A549 (cell line): ENCODE data around the gene FAM199X. TPM values are rescaled to one million over a fixed set of nuclear protein-coding genes. Genes with fewer than 3 reads are reported as not detected.

Source experiments
- ATAC-seq, 2 experiments: fragments of 200-7000 bp in 1 of 2; fragments of >200 bp in 1 of 2; cut with Nextera tagmentation in 1 of 2; cut with Tn5 transposase in 1 of 2; 3 replicates each; pipeline versions ENCODE4 v1.8.0 to v1.9.1; 2018 to 2020; ENCODE audit warnings: mild to moderate bottlenecking in 1 of 2, moderate library complexity in 1 of 2
- CTCF ChIA-PET: fragments of 300-600 bp; sonication (Branson Sonifier 250); formaldehyde crosslinking; extraction: SDS; loops from one replicate; lab custom pipeline; 2021; ENCODE audit warnings: antibody characterized with exemption, inconsistent platforms; lab: Yijun Ruan, JAX
- POLR2A ChIA-PET: fragments of 350-600 bp; formaldehyde crosslinking; extraction: SDS; loops from one replicate; lab custom pipeline; 2021; ENCODE audit warnings: antibody characterized with exemption, inconsistent platforms; lab: Yijun Ruan, JAX
- DNase-seq, 2 experiments: peaks; one replicate each; pipeline versions ENCODE4 v3.0.0 to v3.0.0-alpha.2; 2011 to 2016; ENCODE audit warnings: low read depth in 1 of 2, low spot score in 1 of 2
- FAIRE-seq: peaks from 2 replicates; lab custom pipeline; 2011; peaks lifted over from hg19 to GRCh38; lab: Jason Lieb, UNC
- H3K27ac ChIP-seq, 2 experiments: fragments of >200 bp; sonication (Bioruptor Twin); formaldehyde crosslinking; 3 replicates each; pipeline ENCODE4 v1.5.1; 2016 to 2017
- H3K4me1 ChIP-seq: fragments of >200 bp; sonication (Bioruptor Twin); formaldehyde crosslinking; 3 replicates; pipeline ENCODE4 v1.6.1; 2016
- H3K4me2 ChIP-seq: fragments of >200 bp; sonication (Bioruptor Twin); formaldehyde crosslinking; 3 replicates; pipeline ENCODE4 v1.6.1; 2016
- H3K4me3 ChIP-seq: fragments of >200 bp; sonication (Bioruptor Twin); formaldehyde crosslinking; 3 replicates; pipeline ENCODE4 v1.5.1; 2016
- H3K9me3 ChIP-seq: fragments of >200 bp; sonication (Bioruptor Twin); formaldehyde crosslinking; 3 replicates; pipeline ENCODE4 v1.6.1; 2016
- CBX8 ChIP-seq: fragments of 200-600 bp; sonication (generic); IDR thresholded peaks from 2 replicates; pipeline ENCODE4 v1.6.1; 2016
- CHD2 ChIP-seq: fragments of 150-350 bp; IDR thresholded peaks from 2 replicates; pipeline ENCODE4 v1.6.1; 2014; ENCODE audit warnings: low read length; ENCODE audit not compliant: partially characterized antibody
- CHD4 ChIP-seq: fragments of 200-600 bp; sonication (generic); IDR thresholded peaks from 2 replicates; pipeline ENCODE4 v1.6.1; 2016; ENCODE audit warnings: antibody characterized with exemption, mild to moderate bottlenecking, borderline replicate concordance
- ESRRA ChIP-seq: fragments of 150-350 bp; IDR thresholded peaks from 2 replicates; pipeline ENCODE4 v1.6.1; 2014; ENCODE audit warnings: mild to moderate bottlenecking, low read length, borderline replicate concordance
- GATA3 ChIP-seq: IDR thresholded peaks from 2 replicates; pipeline ENCODE4 v1.6.1; 2012; ENCODE audit warnings: borderline replicate concordance
- HEYL ChIP-seq: fragments of 250-450 bp; sonication (Bioruptor Pico); IDR thresholded peaks from 2 replicates; pipeline ENCODE4 v1.8.0; 2021; ENCODE audit warnings: mild to moderate bottlenecking, moderate library complexity
- HOXB13 ChIP-seq: fragments of 250-450 bp; sonication (Bioruptor Pico); IDR thresholded peaks from 2 replicates; pipeline ENCODE4 v1.5.0; 2020; ENCODE audit warnings: low read depth, mild to moderate bottlenecking, moderate library complexity
- JUN ChIP-seq, 2 experiments: fragments of >200 bp; sonication (Bioruptor Twin); formaldehyde crosslinking; IDR thresholded peaks; 2 replicates in 1 of 2; 3 replicates in 1 of 2; pipeline ENCODE4 v1.6.1; 2016 to 2017
- KDM5A ChIP-seq: fragments of 200-600 bp; sonication (generic); IDR thresholded peaks from 2 replicates; pipeline ENCODE4 v1.6.1; 2016; ENCODE audit warnings: antibody characterized with exemption, mild to moderate bottlenecking
- MAFK ChIP-seq: fragments of 450-650 bp; IDR thresholded peaks from 2 replicates; pipeline ENCODE4 v1.6.1; 2014; ENCODE audit not compliant: partially characterized antibody
- PHF8 ChIP-seq: fragments of 200-600 bp; sonication (generic); IDR thresholded peaks from 2 replicates; pipeline ENCODE4 v1.6.1; 2016; ENCODE audit warnings: low read depth, mild to moderate bottlenecking, antibody characterized with exemption, moderate library complexity, borderline replicate concordance
- POLR2AphosphoS2 ChIP-seq: conservative IDR thresholded peaks from 2 replicates; pipeline ENCODE4 v1.6.1; 2012; ENCODE audit warnings: low read length, improper control_type of control experiment, inconsistent platforms
- RAD21 ChIP-seq, 2 experiments: fragments of >200 bp in 1 of 2; sonication (Bioruptor Twin) in 1 of 2; formaldehyde crosslinking in 1 of 2; IDR thresholded peaks in 1 of 2; conservative IDR thresholded peaks in 1 of 2; 2 replicates in 1 of 2; 3 replicates in 1 of 2; pipeline ENCODE4 v1.6.1; 2012 to 2018; ENCODE audit warnings: inconsistent platforms in 1 of 2
- RARB ChIP-seq: fragments of 250-450 bp; sonication (Bioruptor Pico); IDR thresholded peaks from 2 replicates; pipeline ENCODE4 v1.8.0; 2021; ENCODE audit warnings: mild to moderate bottlenecking, moderate library complexity
- SREBF2 ChIP-seq: fragments of 450-650 bp; IDR thresholded peaks from 2 replicates; pipeline ENCODE4 v1.6.1; 2014; ENCODE audit warnings: mild to moderate bottlenecking, moderate library complexity
- ZFP36 ChIP-seq: fragments of 450-650 bp; IDR thresholded peaks from 2 replicates; pipeline ENCODE4 v1.6.1; 2014; ENCODE audit warnings: borderline replicate concordance; ENCODE audit not compliant: partially characterized antibody
- ZSCAN20 ChIP-seq: fragments of 250-450 bp; sonication (Bioruptor Pico); IDR thresholded peaks from 2 replicates; pipeline ENCODE4 v1.8.0; 2022; ENCODE audit warnings: mild to moderate bottlenecking, moderate library complexity
- WGBS: methylation state at CpG from one replicate; pipeline ENCODE4 v1.1.6; 2017; ENCODE audit errors: missing lambda C conversion rate; 5-methylcytosine and 5-hydroxymethylcytosine counted together
- polyA plus RNA-seq, 4 experiments: library from polyadenylated mRNA; depleted of rRNA in 3 of 4; stranded (reverse); fragments of >200 nt; fragmentation: RNase III in 1 of 4; extraction: RNeasy Plus Mini Kit Qiagen cat#74134 plus additional on column Dnase treatment in 1 of 4; gene quantifications; 2 replicates in 3 of 4; 3 replicates in 1 of 4; pipeline ENCODE4 v1.2.3, GENCODE V29; 2011 to 2017
- TF ChIP-seq, protein P1 (sequence below): fragments of 250-450 bp; sonication (Bioruptor Pico); IDR thresholded peaks from 2 replicates; pipeline ENCODE4 v1.5.0; 2021; ENCODE audit warnings: mild to moderate bottlenecking, moderate library complexity, borderline replicate concordance
- TF ChIP-seq, protein P2 (sequence below): fragments of 450-650 bp; IDR thresholded peaks from 2 replicates; pipeline ENCODE4 v1.6.1; 2014; ENCODE audit warnings: antibody characterized with exemption
- TF ChIP-seq, protein P3 (sequence below): fragments of 200-600 bp; sonication (generic); IDR thresholded peaks from 2 replicates; pipeline ENCODE4 v1.6.1; 2016; ENCODE audit warnings: antibody characterized with exemption, mild to moderate bottlenecking, moderate library complexity
- TF ChIP-seq, protein P4 (sequence below): fragments of 150-350 bp; IDR thresholded peaks from 2 replicates; pipeline ENCODE4 v1.6.1; 2014; ENCODE audit warnings: low read depth, mild to moderate bottlenecking, low read length

The FAM199X gene
- polyA plus RNA-seq, 2 of the 4 experiments (the other 2 are of a cell fraction) = 20.1 to 26.4 TPM

DNA sequence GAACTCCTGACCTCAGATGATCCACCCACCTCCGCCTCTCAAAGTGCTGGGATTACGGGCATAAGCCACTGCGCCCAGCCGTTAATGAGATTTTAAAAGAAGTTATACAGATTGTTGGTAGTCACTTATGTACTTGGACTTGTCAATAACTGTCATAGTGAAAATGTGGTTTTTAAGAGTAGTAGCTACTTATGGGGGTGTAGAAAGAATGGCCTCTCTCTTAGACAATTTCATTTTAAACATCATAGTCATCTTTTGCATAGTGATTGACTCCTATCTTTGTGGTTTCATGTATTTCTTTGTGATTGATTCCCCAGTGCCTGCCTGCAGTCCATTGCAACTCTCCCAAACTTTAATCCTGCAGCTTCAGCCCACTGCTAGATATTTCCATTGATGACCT is 17.4 kb downstream of the FAM199X start (continued):
- TF ChIP-seq, protein P1, sequence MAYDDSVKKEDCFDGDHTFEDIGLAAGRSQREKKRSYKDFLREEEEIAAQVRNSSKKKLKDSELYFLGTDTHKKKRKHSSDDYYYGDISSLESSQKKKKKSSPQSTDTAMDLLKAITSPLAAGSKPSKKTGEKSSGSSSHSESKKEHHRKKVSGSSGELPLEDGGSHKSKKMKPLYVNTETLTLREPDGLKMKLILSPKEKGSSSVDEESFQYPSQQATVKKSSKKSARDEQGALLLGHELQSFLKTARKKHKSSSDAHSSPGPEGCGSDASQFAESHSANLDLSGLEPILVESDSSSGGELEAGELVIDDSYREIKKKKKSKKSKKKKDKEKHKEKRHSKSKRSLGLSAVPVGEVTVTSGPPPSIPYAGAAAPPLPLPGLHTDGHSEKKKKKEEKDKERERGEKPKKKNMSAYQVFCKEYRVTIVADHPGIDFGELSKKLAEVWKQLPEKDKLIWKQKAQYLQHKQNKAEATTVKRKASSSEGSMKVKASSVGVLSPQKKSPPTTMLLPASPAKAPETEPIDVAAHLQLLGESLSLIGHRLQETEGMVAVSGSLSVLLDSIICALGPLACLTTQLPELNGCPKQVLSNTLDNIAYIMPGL = no peak
- TF ChIP-seq KDM5A = no peak

DNA sequence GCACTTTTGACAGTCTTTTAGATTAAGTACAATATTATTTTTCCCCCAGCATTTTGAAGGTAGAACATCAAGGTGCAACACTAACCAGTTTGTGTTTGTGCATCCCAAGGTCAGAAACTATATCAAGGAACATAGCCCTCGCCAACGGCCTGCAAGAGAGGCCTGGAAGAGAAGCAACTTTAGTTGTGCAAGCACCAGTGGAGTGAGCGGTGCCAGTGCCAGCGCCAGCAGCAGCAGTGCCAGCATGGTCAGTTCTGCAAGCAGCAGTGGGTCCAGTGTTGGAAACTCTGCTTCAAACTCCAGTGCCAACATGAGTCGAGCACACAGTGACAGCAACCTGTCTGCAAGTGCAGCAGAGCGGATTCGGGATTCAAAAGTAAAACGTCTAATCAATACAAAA is 21.7 kb downstream of the FAM199X start:
- Histone ChIP-seq H3K4me3 (no peak overlapping the region), H3K27ac (no peak overlapping the region), H3K9me3 (no peaks in the 10 kb centered on the region), H3K4me1 (no peaks in the 10 kb centered on the region), H3K4me2 (no peak overlapping the region)
- 90% methylated on average over 6 of the region's 8 CpGs for WGBS
- POLR2A ChIA-PET = no interaction called here
- FAIRE-seq (no peak), DNase-seq (no peak), ATAC-seq (no peak)
- no peak for TF ChIP-seq CHD4
- TF ChIP-seq POLR2AphosphoS2 = no peak
- TF ChIP-seq, protein P2, sequence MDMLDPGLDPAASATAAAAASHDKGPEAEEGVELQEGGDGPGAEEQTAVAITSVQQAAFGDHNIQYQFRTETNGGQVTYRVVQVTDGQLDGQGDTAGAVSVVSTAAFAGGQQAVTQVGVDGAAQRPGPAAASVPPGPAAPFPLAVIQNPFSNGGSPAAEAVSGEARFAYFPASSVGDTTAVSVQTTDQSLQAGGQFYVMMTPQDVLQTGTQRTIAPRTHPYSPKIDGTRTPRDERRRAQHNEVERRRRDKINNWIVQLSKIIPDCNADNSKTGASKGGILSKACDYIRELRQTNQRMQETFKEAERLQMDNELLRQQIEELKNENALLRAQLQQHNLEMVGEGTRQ = no peak
- no peak for TF ChIP-seq RARB (CRISPR knock-in tag)
- no peak for TF ChIP-seq MAFK
- no peak for TF ChIP-seq SREBF2
- TF ChIP-seq ZFP36 = no peak
- no peak for TF ChIP-seq HOXB13
- no peak for TF ChIP-seq GATA3
- TF ChIP-seq JUN (IDR thresholded peaks at IDR 0.05) = no peak
- TF ChIP-seq, protein P3, sequence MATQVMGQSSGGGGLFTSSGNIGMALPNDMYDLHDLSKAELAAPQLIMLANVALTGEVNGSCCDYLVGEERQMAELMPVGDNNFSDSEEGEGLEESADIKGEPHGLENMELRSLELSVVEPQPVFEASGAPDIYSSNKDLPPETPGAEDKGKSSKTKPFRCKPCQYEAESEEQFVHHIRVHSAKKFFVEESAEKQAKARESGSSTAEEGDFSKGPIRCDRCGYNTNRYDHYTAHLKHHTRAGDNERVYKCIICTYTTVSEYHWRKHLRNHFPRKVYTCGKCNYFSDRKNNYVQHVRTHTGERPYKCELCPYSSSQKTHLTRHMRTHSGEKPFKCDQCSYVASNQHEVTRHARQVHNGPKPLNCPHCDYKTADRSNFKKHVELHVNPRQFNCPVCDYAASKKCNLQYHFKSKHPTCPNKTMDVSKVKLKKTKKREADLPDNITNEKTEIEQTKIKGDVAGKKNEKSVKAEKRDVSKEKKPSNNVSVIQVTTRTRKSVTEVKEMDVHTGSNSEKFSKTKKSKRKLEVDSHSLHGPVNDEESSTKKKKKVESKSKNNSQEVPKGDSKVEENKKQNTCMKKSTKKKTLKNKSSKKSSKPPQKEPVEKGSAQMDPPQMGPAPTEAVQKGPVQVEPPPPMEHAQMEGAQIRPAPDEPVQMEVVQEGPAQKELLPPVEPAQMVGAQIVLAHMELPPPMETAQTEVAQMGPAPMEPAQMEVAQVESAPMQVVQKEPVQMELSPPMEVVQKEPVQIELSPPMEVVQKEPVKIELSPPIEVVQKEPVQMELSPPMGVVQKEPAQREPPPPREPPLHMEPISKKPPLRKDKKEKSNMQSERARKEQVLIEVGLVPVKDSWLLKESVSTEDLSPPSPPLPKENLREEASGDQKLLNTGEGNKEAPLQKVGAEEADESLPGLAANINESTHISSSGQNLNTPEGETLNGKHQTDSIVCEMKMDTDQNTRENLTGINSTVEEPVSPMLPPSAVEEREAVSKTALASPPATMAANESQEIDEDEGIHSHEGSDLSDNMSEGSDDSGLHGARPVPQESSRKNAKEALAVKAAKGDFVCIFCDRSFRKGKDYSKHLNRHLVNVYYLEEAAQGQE = no peak
- TF ChIP-seq PHF8 = no peak
- no peak for TF ChIP-seq ESRRA
- no peak for TF ChIP-seq ZSCAN20 (CRISPR knock-in tag)
- no peak for TF ChIP-seq HEYL (CRISPR knock-in tag)
- TF ChIP-seq CHD2 = no peak
- TF ChIP-seq, protein P4, sequence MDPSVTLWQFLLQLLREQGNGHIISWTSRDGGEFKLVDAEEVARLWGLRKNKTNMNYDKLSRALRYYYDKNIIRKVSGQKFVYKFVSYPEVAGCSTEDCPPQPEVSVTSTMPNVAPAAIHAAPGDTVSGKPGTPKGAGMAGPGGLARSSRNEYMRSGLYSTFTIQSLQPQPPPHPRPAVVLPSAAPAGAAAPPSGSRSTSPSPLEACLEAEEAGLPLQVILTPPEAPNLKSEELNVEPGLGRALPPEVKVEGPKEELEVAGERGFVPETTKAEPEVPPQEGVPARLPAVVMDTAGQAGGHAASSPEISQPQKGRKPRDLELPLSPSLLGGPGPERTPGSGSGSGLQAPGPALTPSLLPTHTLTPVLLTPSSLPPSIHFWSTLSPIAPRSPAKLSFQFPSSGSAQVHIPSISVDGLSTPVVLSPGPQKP = no peak
- no peak for TF ChIP-seq CBX8
- no peak for TF ChIP-seq KDM5A
- TF ChIP-seq RAD21 (conservative IDR thresholded peaks at IDR 0.05 in 1 of 2, IDR thresholded peaks at IDR 0.05 in 1 of 2) = no peak
- CTCF ChIA-PET = interaction anchor here (1.4 kb wide), 1 partner anchor 82 kb away, joined by 3 read pairs; no protein-coding TSS in a partner anchor
